H9 (cell line): ENCODE measurements around the gene GUCY2D. TPM values are rescaled to one million over a fixed set of nuclear protein-coding genes. Genes with fewer than 3 reads are reported as not detected.

Source experiments
- DNase-seq: peaks from one replicate; pipeline ENCODE4 v3.0.0-alpha.2; 2017
- H2AFZ ChIP-seq: one replicate; pipeline ENCODE4 v1.6.1; 2013; ENCODE audit warnings: mild to moderate bottlenecking, low read length, control low read depth, moderate library complexity
- H2AK5ac ChIP-seq: 2 replicates; pipeline ENCODE4 v1.6.1; 2013; ENCODE audit warnings: low read length, control low read depth, mixed read lengths; ENCODE audit not compliant: insufficient read length
- H2BK120ac ChIP-seq: one replicate; pipeline ENCODE4 v1.6.1; 2013; ENCODE audit warnings: low read depth, mild to moderate bottlenecking, low read length, control low read depth, inconsistent platforms; ENCODE audit not compliant: poor library complexity, severe bottlenecking
- H2BK12ac ChIP-seq: 2 replicates; pipeline ENCODE4 v1.6.1; 2013; ENCODE audit warnings: low read length, control low read depth, mixed read lengths, low read depth; ENCODE audit not compliant: insufficient read length
- H2BK15ac ChIP-seq: 2 replicates; pipeline ENCODE4 v1.6.1; 2013; ENCODE audit warnings: low read depth, low read length, control low read depth
- H2BK20ac ChIP-seq: one replicate; pipeline ENCODE4 v1.6.1; 2013; ENCODE audit warnings: low read depth, mild to moderate bottlenecking, low read length, control low read depth, inconsistent platforms; ENCODE audit not compliant: poor library complexity, severe bottlenecking
- H2BK5ac ChIP-seq: 2 replicates; pipeline ENCODE4 v1.6.1; 2013; ENCODE audit warnings: low read length, control low read depth, mixed read lengths; ENCODE audit not compliant: insufficient read length
- H3K14ac ChIP-seq: 2 replicates; pipeline ENCODE4 v1.6.1; 2013; ENCODE audit warnings: low read length, control low read depth; ENCODE audit not compliant: insufficient read depth
- H3K18ac ChIP-seq: 2 replicates; pipeline ENCODE4 v1.6.1; 2013; ENCODE audit warnings: low read depth, mild to moderate bottlenecking, mixed read lengths, low read length, control low read depth; ENCODE audit not compliant: insufficient read length
- H3K23ac ChIP-seq: 2 replicates; pipeline ENCODE4 v1.6.1; 2013; ENCODE audit warnings: low read length, control low read depth, mixed read lengths, low read depth; ENCODE audit not compliant: insufficient read length
- H3K23me2 ChIP-seq: 2 replicates; pipeline ENCODE4 v1.6.1; 2013; ENCODE audit warnings: low read depth, mild to moderate bottlenecking, mixed read lengths, low read length, control low read depth; ENCODE audit not compliant: insufficient read length, poor library complexity, severe bottlenecking
- H3K27ac ChIP-seq: 2 replicates; pipeline ENCODE4 v1.5.1; 2013; ENCODE audit warnings: low read length, control low read depth, mixed read lengths, low read depth; ENCODE audit not compliant: insufficient read length
- H3K27me3 ChIP-seq: 2 replicates; pipeline ENCODE4 v1.6.1; 2013; ENCODE audit warnings: low read length, control low read depth, inconsistent platforms; ENCODE audit not compliant: insufficient read depth
- H3K4ac ChIP-seq: 2 replicates; pipeline ENCODE4 v1.6.1; 2013; ENCODE audit warnings: low read depth, mild to moderate bottlenecking, control low read depth, inconsistent platforms, low read length, moderate library complexity
- H3K4me1 ChIP-seq: 2 replicates; pipeline ENCODE4 v1.6.1; 2013; ENCODE audit warnings: low read length, control low read depth, inconsistent platforms; ENCODE audit not compliant: insufficient read depth
- H3K4me2 ChIP-seq: 2 replicates; pipeline ENCODE4 v1.6.1; 2013; ENCODE audit warnings: low read length, control low read depth, mixed read lengths; ENCODE audit not compliant: insufficient read length, insufficient read depth
- H3K56ac ChIP-seq: 2 replicates; pipeline ENCODE4 v1.6.1; 2013; ENCODE audit warnings: low read depth, mild to moderate bottlenecking, mixed read lengths, low read length, control low read depth; ENCODE audit not compliant: insufficient read length
- H3K79me1 ChIP-seq: 2 replicates; pipeline ENCODE4 v1.6.1; 2013; ENCODE audit warnings: low read depth, mild to moderate bottlenecking, moderate library complexity, low read length, control low read depth, inconsistent platforms; ENCODE audit not compliant: insufficient read depth, poor library complexity, severe bottlenecking
- H3K79me2 ChIP-seq: 2 replicates; pipeline ENCODE4 v1.6.1; 2013; ENCODE audit warnings: low read length, control low read depth, inconsistent platforms; ENCODE audit not compliant: insufficient read depth
- H3K9ac ChIP-seq: 2 replicates; pipeline ENCODE4 v1.6.1; 2013; ENCODE audit warnings: low read length, control low read depth, mixed read lengths; ENCODE audit not compliant: insufficient read length; ENCODE audit errors: extremely low read depth
- H3K9me3 ChIP-seq: one replicate; pipeline ENCODE4 v1.6.1; 2013; ENCODE audit warnings: low read depth, low read length, inconsistent platforms; ENCODE audit not compliant: control insufficient read depth
- H3T11ph ChIP-seq: one replicate; pipeline ENCODE4 v1.6.1; 2013; ENCODE audit warnings: mild to moderate bottlenecking, low read length, control low read depth, inconsistent platforms
- H4K20me1 ChIP-seq: one replicate; pipeline ENCODE4 v1.6.1; 2013; ENCODE audit not compliant: control insufficient read depth, insufficient read length, insufficient read depth
- H4K5ac ChIP-seq: 2 replicates; pipeline ENCODE4 v1.6.1; 2013; ENCODE audit warnings: low read depth, mild to moderate bottlenecking, mixed read lengths, low read length, control low read depth; ENCODE audit not compliant: insufficient read length
- H4K8ac ChIP-seq: replicated peaks from 2 replicates; pipeline ENCODE4 v1.6.1; 2013; ENCODE audit warnings: low read length, control low read depth, mixed read lengths, low read depth; ENCODE audit not compliant: insufficient read length
- H4K91ac ChIP-seq: 2 replicates; pipeline ENCODE4 v1.6.1; 2013; ENCODE audit warnings: low read depth, mild to moderate bottlenecking, moderate library complexity, mixed read lengths, low read length, control low read depth; ENCODE audit not compliant: insufficient read length
- H3K27ac Mint-ChIP-seq, 3 experiments: 2 replicates in 2 of 3; 3 replicates in 1 of 3; pipeline ENCODE4 v1.8.0; 2020 to 2021; ENCODE audit warnings: mixed read lengths in 3 of 3, mild to moderate bottlenecking in 1 of 3, moderate library complexity in 1 of 3
- H3K27me3 Mint-ChIP-seq: 2 replicates; pipeline ENCODE4 v1.8.0; 2021; ENCODE audit warnings: low read depth, mild to moderate bottlenecking, moderate library complexity, mixed read lengths
- H3K36me3 Mint-ChIP-seq, 3 experiments: 2 replicates in 2 of 3; 3 replicates in 1 of 3; pipeline ENCODE4 v1.8.0; 2020 to 2021; ENCODE audit warnings: low read depth in 3 of 3, mixed read lengths in 3 of 3; ENCODE audit not compliant: insufficient read depth in 1 of 3
- H3K4me1 Mint-ChIP-seq, 2 experiments: 2 replicates each; pipeline ENCODE4 v1.8.0; 2020; ENCODE audit warnings: mixed read lengths in 2 of 2
- H3K4me3 Mint-ChIP-seq, 2 experiments: 2 replicates in 1 of 2; 3 replicates in 1 of 2; pipeline ENCODE4 v1.8.0; 2020 to 2021; ENCODE audit warnings: mild to moderate bottlenecking in 2 of 2, mixed read lengths in 2 of 2, moderate library complexity in 1 of 2
- H3K9me3 Mint-ChIP-seq, 2 experiments: 2 replicates in 1 of 2; 3 replicates in 1 of 2; pipeline ENCODE4 v1.8.0; 2020; ENCODE audit warnings: mild to moderate bottlenecking in 2 of 2, mixed read lengths in 2 of 2, moderate library complexity in 1 of 2
- WGBS: extraction: QIAGEN DNeasy Blood & Tissue Kit; methylation state at CpG from one replicate; pipeline ENCODE4 v1.1.7; 2013; ENCODE audit warnings: missing lambda C conversion rate, low lambda C conversion rate, mixed read lengths; ENCODE audit not compliant: insufficient read length; ENCODE audit errors: extremely low coverage; 5-methylcytosine and 5-hydroxymethylcytosine counted together
- total RNA-seq: library from RNA; stranded (reverse); gene quantifications from 2 replicates; pipeline ENCODE4 v1.2.1, GENCODE V29; 2021
- TF ChIP-seq, protein P1 (sequence below): fragments of 200-600 bp; sonication (generic); conservative IDR thresholded peaks from 3 replicates; pipeline ENCODE4 v1.8.0; 2021; ENCODE audit warnings: antibody characterized with exemption, mild to moderate bottlenecking

The GUCY2D gene
- total RNA-seq, 1 experiment from 2014 or later = 0.15 TPM

DNA sequence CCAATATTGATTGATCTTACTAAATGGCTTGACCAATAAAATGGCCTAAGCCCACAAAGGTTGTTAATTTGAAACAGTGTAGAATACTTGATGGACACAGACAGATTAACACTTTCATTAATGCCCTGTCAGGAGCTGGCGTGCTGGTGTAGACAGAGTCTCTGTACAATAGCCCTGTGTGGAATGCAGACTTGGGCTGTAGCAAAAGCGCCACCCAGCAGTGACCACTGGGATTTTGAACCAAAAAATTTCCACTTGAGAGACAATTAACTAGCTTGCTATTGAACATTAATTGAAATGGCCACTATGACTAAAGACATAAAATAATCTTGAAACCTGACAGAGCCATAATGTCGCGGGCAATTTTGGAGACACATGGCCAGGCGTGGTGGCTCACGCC lies 19.7 kb upstream of the GUCY2D start:
- TF ChIP-seq, protein P1, sequence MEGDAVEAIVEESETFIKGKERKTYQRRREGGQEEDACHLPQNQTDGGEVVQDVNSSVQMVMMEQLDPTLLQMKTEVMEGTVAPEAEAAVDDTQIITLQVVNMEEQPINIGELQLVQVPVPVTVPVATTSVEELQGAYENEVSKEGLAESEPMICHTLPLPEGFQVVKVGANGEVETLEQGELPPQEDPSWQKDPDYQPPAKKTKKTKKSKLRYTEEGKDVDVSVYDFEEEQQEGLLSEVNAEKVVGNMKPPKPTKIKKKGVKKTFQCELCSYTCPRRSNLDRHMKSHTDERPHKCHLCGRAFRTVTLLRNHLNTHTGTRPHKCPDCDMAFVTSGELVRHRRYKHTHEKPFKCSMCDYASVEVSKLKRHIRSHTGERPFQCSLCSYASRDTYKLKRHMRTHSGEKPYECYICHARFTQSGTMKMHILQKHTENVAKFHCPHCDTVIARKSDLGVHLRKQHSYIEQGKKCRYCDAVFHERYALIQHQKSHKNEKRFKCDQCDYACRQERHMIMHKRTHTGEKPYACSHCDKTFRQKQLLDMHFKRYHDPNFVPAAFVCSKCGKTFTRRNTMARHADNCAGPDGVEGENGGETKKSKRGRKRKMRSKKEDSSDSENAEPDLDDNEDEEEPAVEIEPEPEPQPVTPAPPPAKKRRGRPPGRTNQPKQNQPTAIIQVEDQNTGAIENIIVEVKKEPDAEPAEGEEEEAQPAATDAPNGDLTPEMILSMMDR = peak; percentile 34; the same call in 2 of the 3 replicates
- Histone ChIP-seq H3T11ph (no peak overlapping the region), H3K9ac (no peak overlapping the region), H3K27ac (no peak overlapping the region), H2BK5ac (no peak overlapping the region), H2AFZ (no peak overlapping the region), H3K4ac (no peak overlapping the region), H3K79me2 (no peaks in the 10 kb centered on the region), H4K5ac (no peak overlapping the region), H3K4me2 (no peak overlapping the region), H2BK120ac (no peak overlapping the region), H3K23ac (no peak overlapping the region), H3K79me1 (no peaks in the 10 kb centered on the region), H3K14ac (no peak overlapping the region), H4K91ac (no peak overlapping the region), H3K4me1 (no peaks in the 10 kb centered on the region), H2BK20ac (no peak overlapping the region), H4K8ac (no peak overlapping the region), H3K18ac (no peak overlapping the region), H4K20me1 (no peaks in the 10 kb centered on the region), H3K56ac (no peak overlapping the region), H3K27me3 (no peaks in the 10 kb centered on the region), H2AK5ac (no peak overlapping the region), H3K23me2 (no peaks in the 10 kb centered on the region), H2BK12ac (no peak overlapping the region), H3K9me3 (no peaks in the 10 kb centered on the region), H2BK15ac (no peak overlapping the region)
- WGBS = no CpG with 5 or more reads among the region's 6 CpGs
- Mint-ChIP-seq H3K27ac (no peak overlapping the region), H3K27me3 (peaks cover 11% of the 10 kb centered on the region), H3K9me3 (no peaks in the 10 kb centered on the region), H3K36me3 (no peaks in the 10 kb centered on the region), H3K4me1 (peaks cover 7 to 15% of the 10 kb centered on the region in 2 experiments), H3K4me3 (no peak overlapping the region)
- DNase-seq = no peak
